Measurements from ENCODE around the gene P2RY2. TPM values are rescaled to one million over a fixed set of nuclear protein-coding genes. Genes with fewer than 3 reads are reported as not detected.

P2RY2 gene
- total RNA-seq, 1 experiment from 2014 or later = 1.2 TPM

GRCh38 chr11:73239111-73239521 lies 21.0 kb downstream of the P2RY2 start (continued):
- no peak for TF ChIP-seq ZSCAN18 (CRISPR knock-in tag; IDR thresholded peaks at IDR 0.05)
- TF ChIP-seq, protein P1, sequence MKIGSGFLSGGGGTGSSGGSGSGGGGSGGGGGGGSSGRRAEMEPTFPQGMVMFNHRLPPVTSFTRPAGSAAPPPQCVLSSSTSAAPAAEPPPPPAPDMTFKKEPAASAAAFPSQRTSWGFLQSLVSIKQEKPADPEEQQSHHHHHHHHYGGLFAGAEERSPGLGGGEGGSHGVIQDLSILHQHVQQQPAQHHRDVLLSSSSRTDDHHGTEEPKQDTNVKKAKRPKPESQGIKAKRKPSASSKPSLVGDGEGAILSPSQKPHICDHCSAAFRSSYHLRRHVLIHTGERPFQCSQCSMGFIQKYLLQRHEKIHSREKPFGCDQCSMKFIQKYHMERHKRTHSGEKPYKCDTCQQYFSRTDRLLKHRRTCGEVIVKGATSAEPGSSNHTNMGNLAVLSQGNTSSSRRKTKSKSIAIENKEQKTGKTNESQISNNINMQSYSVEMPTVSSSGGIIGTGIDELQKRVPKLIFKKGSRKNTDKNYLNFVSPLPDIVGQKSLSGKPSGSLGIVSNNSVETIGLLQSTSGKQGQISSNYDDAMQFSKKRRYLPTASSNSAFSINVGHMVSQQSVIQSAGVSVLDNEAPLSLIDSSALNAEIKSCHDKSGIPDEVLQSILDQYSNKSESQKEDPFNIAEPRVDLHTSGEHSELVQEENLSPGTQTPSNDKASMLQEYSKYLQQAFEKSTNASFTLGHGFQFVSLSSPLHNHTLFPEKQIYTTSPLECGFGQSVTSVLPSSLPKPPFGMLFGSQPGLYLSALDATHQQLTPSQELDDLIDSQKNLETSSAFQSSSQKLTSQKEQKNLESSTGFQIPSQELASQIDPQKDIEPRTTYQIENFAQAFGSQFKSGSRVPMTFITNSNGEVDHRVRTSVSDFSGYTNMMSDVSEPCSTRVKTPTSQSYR (CRISPR knock-in tag; IDR thresholded peaks at IDR 0.05) = no peak
- no peak for TF ChIP-seq MXD4 (CRISPR knock-in tag; IDR thresholded peaks at IDR 0.05; ENCODE audit: borderline replicate concordance)
- no peak for TF ChIP-seq E2F5 (CRISPR knock-in tag; IDR thresholded peaks at IDR 0.05)
- TF ChIP-seq ATF2 (CRISPR knock-in tag; IDR thresholded peaks at IDR 0.05; ENCODE audit: borderline replicate concordance, low read depth) = no peak
- TF ChIP-seq ZNF425 (CRISPR knock-in tag; conservative IDR thresholded peaks at IDR 0.05) = no peak
- no peak for TF ChIP-seq GTF2I (CRISPR knock-in tag; conservative IDR thresholded peaks at IDR 0.05)
- TF ChIP-seq, protein P2, sequence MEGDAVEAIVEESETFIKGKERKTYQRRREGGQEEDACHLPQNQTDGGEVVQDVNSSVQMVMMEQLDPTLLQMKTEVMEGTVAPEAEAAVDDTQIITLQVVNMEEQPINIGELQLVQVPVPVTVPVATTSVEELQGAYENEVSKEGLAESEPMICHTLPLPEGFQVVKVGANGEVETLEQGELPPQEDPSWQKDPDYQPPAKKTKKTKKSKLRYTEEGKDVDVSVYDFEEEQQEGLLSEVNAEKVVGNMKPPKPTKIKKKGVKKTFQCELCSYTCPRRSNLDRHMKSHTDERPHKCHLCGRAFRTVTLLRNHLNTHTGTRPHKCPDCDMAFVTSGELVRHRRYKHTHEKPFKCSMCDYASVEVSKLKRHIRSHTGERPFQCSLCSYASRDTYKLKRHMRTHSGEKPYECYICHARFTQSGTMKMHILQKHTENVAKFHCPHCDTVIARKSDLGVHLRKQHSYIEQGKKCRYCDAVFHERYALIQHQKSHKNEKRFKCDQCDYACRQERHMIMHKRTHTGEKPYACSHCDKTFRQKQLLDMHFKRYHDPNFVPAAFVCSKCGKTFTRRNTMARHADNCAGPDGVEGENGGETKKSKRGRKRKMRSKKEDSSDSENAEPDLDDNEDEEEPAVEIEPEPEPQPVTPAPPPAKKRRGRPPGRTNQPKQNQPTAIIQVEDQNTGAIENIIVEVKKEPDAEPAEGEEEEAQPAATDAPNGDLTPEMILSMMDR (IDR thresholded peaks at IDR 0.05) = no peak

DNA sequence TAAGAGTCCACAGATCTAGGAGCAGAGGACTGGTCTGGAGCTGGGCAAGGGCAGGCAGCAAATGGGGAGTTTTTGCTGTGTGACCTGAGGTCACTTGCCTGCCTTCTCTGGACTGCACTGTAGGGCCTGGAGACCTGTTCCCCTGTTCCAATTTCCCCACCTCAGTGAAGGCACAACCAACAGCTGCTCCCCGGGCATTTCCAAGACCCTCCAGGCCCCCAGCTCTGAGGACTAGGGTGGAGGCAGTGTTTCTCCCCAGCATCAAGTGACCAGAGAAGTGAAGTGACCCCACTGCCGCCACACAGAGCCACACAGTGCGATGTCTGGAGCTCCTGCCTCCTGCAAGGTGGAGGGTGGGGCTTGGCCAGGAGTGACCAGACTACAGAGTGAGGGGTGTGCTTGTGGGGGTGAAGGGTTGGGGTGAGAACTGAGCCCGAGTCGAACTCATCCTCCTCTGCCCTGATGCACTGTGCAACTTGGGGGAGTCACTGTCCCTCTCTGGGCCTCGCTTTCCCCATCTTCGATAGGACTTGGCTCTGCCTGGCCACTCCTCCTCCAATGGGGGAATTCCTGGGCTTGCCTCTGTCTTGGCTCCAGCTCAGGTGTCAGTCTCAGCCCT lies 21.6 kb downstream of the P2RY2 start:
- TF ChIP-seq PRRX2 (CRISPR knock-in tag; IDR thresholded peaks at IDR 0.05) (no peak), HMGA2 (CRISPR knock-in tag; IDR thresholded peaks at IDR 0.05) (no peak), ZSCAN18 (CRISPR knock-in tag; IDR thresholded peaks at IDR 0.05) (no peak), JUN (CRISPR knock-in tag; IDR thresholded peaks at IDR 0.05) (no peak), FOXJ3 (CRISPR knock-in tag; IDR thresholded peaks at IDR 0.05; ENCODE audit: borderline replicate concordance) (no peak), TEAD4 (CRISPR knock-in tag; IDR thresholded peaks at IDR 0.05) (no peak), RORB (CRISPR knock-in tag; IDR thresholded peaks at IDR 0.05) (no peak), ZNF671 (CRISPR knock-in tag; IDR thresholded peaks at IDR 0.05) (no peak), ZNF232 (CRISPR knock-in tag; IDR thresholded peaks at IDR 0.05) (no peak), ZMAT4 (CRISPR knock-in tag; IDR thresholded peaks at IDR 0.05) (no peak), ZNF425 (CRISPR knock-in tag; conservative IDR thresholded peaks at IDR 0.05) (no peak)
- TF ChIP-seq, protein P3, sequence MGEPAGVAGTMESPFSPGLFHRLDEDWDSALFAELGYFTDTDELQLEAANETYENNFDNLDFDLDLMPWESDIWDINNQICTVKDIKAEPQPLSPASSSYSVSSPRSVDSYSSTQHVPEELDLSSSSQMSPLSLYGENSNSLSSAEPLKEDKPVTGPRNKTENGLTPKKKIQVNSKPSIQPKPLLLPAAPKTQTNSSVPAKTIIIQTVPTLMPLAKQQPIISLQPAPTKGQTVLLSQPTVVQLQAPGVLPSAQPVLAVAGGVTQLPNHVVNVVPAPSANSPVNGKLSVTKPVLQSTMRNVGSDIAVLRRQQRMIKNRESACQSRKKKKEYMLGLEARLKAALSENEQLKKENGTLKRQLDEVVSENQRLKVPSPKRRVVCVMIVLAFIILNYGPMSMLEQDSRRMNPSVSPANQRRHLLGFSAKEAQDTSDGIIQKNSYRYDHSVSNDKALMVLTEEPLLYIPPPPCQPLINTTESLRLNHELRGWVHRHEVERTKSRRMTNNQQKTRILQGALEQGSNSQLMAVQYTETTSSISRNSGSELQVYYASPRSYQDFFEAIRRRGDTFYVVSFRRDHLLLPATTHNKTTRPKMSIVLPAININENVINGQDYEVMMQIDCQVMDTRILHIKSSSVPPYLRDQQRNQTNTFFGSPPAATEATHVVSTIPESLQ (CRISPR knock-in tag; IDR thresholded peaks at IDR 0.05) = no peak
- no peaks in the 10 kb centered on the region for H3K36me3 Mint-ChIP-seq
- no peak overlapping the region for H3K4me3 Mint-ChIP-seq
- no peaks in the 10 kb centered on the region for H3K27me3 Mint-ChIP-seq (ENCODE audit: low read depth)
- ChIA-PET CTCF (interaction anchor here (0.5 to 4.9 kb wide), 12 partner anchors 20 to 514 kb away, joined by 3 to 41 read pairs (median 4); no protein-coding TSS in a partner anchor), POLR2A (no interaction called here)
- H3K9me3 Mint-ChIP-seq = no peaks in the 10 kb centered on the region
- H3K4me1 Mint-ChIP-seq = peaks cover 19% of the 10 kb centered on the region
- ATAC-seq (no peak), DNase-seq (ENCODE audit: low spot score) (no peak)
- no peak overlapping the region for H3K27ac Mint-ChIP-seq

All from WTC11 (cell line).